ENCODE results near the gene CIAO3.

DNA sequence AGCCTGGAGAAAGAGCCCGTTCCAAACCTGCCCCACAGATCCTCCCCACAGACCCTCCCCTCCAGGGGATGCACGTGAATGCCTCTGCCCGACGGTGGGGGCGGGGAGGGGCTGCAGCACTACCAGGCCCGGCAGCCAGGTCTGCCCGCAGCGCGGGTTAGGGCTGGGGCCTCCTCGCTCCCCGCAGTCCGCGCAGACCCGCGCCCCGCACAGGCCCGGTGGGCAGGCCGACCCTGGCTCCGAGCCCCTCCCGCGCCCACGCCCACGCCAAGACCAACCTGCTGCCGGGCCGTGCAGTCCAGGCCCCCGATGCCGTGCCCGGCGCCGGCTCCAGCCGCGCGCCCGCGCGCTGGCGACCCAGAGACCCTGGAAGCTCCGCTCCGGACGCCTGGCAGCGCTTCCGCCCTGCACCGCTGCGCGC lies 47.2 kb upstream of the CIAO3 start, which contains the start of gene RPUSD1:
- TF ChIP-seq, protein P1, sequence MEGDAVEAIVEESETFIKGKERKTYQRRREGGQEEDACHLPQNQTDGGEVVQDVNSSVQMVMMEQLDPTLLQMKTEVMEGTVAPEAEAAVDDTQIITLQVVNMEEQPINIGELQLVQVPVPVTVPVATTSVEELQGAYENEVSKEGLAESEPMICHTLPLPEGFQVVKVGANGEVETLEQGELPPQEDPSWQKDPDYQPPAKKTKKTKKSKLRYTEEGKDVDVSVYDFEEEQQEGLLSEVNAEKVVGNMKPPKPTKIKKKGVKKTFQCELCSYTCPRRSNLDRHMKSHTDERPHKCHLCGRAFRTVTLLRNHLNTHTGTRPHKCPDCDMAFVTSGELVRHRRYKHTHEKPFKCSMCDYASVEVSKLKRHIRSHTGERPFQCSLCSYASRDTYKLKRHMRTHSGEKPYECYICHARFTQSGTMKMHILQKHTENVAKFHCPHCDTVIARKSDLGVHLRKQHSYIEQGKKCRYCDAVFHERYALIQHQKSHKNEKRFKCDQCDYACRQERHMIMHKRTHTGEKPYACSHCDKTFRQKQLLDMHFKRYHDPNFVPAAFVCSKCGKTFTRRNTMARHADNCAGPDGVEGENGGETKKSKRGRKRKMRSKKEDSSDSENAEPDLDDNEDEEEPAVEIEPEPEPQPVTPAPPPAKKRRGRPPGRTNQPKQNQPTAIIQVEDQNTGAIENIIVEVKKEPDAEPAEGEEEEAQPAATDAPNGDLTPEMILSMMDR (IDR thresholded peaks at IDR 0.05), result no peak
- TF ChIP-seq POLR2A (IDR thresholded peaks at IDR 0.05; ENCODE audit: low read depth), result no peak
- no peak for TF ChIP-seq EP300 (IDR thresholded peaks at IDR 0.05)
- TF ChIP-seq POLR2AphosphoS5 (IDR thresholded peaks at IDR 0.05), result no peak

Data from esophagus muscularis mucosa (tissue), 4 donors.